ENCODE results near the gene ATF6.

ATF6 gene

DNA sequence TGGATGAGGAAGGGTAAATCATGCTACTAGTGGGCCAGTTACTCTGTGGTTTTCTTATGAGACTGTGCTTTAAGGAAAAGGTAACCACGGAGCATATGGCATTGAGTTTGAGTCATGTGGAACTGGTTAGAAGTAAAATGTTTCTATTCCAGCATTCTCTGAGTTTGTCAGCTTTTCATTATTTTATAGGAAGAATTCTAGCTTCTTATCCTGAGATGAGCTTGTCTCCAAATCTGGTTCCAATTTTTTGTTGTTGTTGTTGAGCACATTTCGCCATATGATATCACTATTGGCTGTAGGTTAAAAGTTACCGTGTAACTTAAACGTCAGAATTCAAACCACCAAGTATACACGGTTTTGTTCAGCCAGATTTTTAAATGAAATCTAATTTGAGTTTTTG lies 69.9 kb downstream of the ATF6 start:
- in situ Hi-C loops (cut with MboI; ENCODE audit: low sequenced_read_pairs), result no loop called here
- Histone ChIP-seq H3K4me3 (no peak overlapping the region), H3K9me3 (no peaks in the 10 kb centered on the region), H3K36me3 (replicated peaks) (no peaks in the 10 kb centered on the region; the same call in 1 of the 2 replicates), H3K4me1 (no peaks in the 10 kb centered on the region), H3K27me3 (ENCODE audit: low read depth) (no peaks in the 10 kb centered on the region)
- no peak for DNase-seq (ENCODE audit: low spot score in 2 of 2)

DNA sequence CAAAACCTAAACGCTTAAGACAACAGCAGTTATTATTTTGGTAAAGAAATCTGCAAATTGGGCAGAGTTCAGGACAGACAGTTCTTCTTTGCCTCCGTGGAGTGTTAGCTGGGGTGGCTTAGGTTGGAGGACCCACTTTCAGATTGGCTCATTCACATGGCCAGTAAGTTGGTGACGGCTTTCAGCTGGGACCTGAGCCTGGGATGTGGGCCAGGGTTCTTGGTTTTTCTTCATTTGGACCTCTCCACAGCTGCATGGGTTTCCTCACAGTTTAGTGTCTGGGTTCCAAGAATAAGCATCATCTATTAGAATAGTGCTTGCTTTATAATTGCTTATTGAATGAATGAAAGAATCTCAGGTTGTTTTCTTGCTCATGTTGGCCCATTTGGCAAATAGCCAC lies 72.2 kb downstream of the ATF6 start:
- no peak for DNase-seq (ENCODE audit: low spot score in 2 of 2)
- Histone ChIP-seq H3K36me3 (replicated peaks) (no peaks in the 10 kb centered on the region; the same call in 1 of the 2 replicates), H3K27me3 (ENCODE audit: low read depth) (no peaks in the 10 kb centered on the region), H3K4me3 (no peak overlapping the region), H3K9me3 (no peaks in the 10 kb centered on the region), H3K4me1 (no peaks in the 10 kb centered on the region)
- in situ Hi-C loops (cut with MboI; ENCODE audit: low sequenced_read_pairs), result no loop called here

DNA sequence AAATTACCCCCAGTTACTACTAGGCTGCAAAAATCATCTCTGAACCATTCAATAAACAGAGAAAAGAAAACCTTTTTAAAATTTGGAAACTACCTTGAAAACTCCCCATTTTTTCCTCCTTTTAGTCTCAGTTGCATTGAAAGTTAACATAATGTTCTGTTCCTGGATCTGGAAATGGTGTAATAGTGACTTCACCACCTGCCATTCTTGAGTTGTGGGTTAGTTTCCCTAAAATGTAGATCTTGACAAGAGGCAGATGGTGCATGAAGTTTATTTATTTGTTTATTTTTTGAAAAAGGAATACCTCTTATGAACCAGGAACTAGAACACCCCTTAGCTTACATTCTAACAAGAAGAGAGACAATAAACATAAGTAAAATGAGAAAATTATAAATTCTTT lies 72.8 kb downstream of the ATF6 start:
- H3K9me3 ChIP-seq, result no peaks in the 10 kb centered on the region
- H3K27me3 ChIP-seq (ENCODE audit: low read depth), result no peaks in the 10 kb centered on the region
- H3K4me3 ChIP-seq, result no peak overlapping the region
- H3K36me3 ChIP-seq (replicated peaks), result no peaks in the 10 kb centered on the region; the same call in 1 of the 2 replicates
- DNase-seq (ENCODE audit: low spot score in 2 of 2), result no peak
- no peaks in the 10 kb centered on the region for H3K4me1 ChIP-seq
- in situ Hi-C loops (cut with MboI; ENCODE audit: low sequenced_read_pairs), result no loop called here

- in situ Hi-C loops (cut with MboI; ENCODE audit: low sequenced_read_pairs), result no loop called here
- no peak for DNase-seq (ENCODE audit: low spot score in 2 of 2)
- no peaks in the 10 kb centered on the region for H3K9me3 ChIP-seq
- no peaks in the 10 kb centered on the region for H3K4me1 ChIP-seq
- H3K4me3 ChIP-seq, result no peak overlapping the region
- H3K27me3 ChIP-seq (ENCODE audit: low read depth), result no peaks in the 10 kb centered on the region
- H3K36me3 ChIP-seq (replicated peaks), result no peaks in the 10 kb centered on the region; the same call in 1 of the 2 replicates
These were observed 73.5 kb downstream of the ATF6 start for GRCh38 chr1:161839591-161839990.

GRCh38 chr1:161840363-161840762 lies 74.2 kb downstream of the ATF6 start:
- no peaks in the 10 kb centered on the region for H3K9me3 ChIP-seq
- no peaks in the 10 kb centered on the region; the same call in 1 of the 2 replicates for H3K36me3 ChIP-seq (replicated peaks)
- DNase-seq (ENCODE audit: low spot score in 2 of 2), result no peak
- H3K4me1 ChIP-seq, result peaks cover 5% of the 10 kb centered on the region
- in situ Hi-C loops (cut with MboI; ENCODE audit: low sequenced_read_pairs), result no loop called here
- no peak overlapping the region for H3K4me3 ChIP-seq
- H3K27me3 ChIP-seq (ENCODE audit: low read depth), result no peaks in the 10 kb centered on the region

DNA sequence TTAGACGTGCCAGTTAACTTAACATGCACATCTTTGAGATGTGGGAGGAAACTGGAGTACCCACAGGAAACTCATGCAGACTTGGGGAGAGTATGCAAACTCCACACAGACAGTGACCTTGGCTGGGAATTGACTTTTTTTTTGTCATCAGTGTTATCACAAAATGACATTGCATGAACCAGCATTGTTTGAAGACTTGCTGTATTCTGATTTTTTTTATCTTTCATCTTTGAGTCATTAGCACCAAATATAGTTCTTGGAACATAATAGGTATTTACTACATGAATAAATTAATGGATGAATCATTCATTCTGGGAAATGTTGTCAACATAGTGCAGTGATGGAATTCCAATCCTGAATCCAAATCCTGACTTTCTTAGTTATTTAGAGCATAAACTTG lies 77.0 kb downstream of the ATF6 start:
- Histone ChIP-seq H3K4me3 (no peak overlapping the region), H3K27me3 (ENCODE audit: low read depth) (no peaks in the 10 kb centered on the region), H3K4me1 (peaks cover 6% of the 10 kb centered on the region), H3K36me3 (replicated peaks) (no peaks in the 10 kb centered on the region; the same call in 1 of the 2 replicates), H3K9me3 (no peaks in the 10 kb centered on the region)
- no peak for DNase-seq (ENCODE audit: low spot score in 2 of 2)
- in situ Hi-C loops (cut with MboI; ENCODE audit: low sequenced_read_pairs), result no loop called here

DNA sequence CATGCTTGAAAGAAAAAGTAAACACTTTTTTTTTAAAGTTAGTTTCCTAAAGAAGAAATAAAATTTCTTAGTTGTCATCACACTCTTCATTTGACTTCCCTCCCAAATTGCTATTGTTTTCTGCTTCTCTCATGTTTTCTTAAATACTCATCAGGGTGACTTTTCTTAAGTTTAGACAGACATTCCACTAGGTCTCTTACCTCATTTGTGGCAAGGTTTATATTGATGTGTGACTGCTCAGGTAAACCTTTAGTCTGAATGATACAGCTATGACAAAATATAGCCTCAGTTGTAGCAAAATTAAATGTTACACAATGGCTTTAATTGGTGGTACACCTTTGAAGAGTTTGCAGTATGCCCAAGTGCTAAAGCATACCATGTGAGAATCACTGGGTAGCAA lies 78.6 kb downstream of the ATF6 start:
- no peak overlapping the region for H3K4me3 ChIP-seq
- no peaks in the 10 kb centered on the region for H3K27me3 ChIP-seq (ENCODE audit: low read depth)
- peaks cover 6% of the 10 kb centered on the region for H3K4me1 ChIP-seq
- H3K36me3 ChIP-seq (replicated peaks), result no peaks in the 10 kb centered on the region; the same call in 1 of the 2 replicates
- no peaks in the 10 kb centered on the region for H3K9me3 ChIP-seq
- no peak for DNase-seq (ENCODE audit: low spot score in 2 of 2)
- in situ Hi-C loops (cut with MboI; ENCODE audit: low sequenced_read_pairs), result no loop called here

GRCh38 chr1:161848676-161849075 lies 82.6 kb downstream of the ATF6 start:
- in situ Hi-C loops (cut with MboI; ENCODE audit: low sequenced_read_pairs), result no loop called here
- peaks cover 6% of the 10 kb centered on the region for H3K4me1 ChIP-seq
- H3K9me3 ChIP-seq, result no peaks in the 10 kb centered on the region
- no peaks in the 10 kb centered on the region for H3K27me3 ChIP-seq (ENCODE audit: low read depth)
- no peak overlapping the region for H3K4me3 ChIP-seq
- H3K36me3 ChIP-seq (replicated peaks), result peaks cover 5% of the 10 kb centered on the region
- DNase-seq (ENCODE audit: low spot score in 2 of 2), result no peak

DNA sequence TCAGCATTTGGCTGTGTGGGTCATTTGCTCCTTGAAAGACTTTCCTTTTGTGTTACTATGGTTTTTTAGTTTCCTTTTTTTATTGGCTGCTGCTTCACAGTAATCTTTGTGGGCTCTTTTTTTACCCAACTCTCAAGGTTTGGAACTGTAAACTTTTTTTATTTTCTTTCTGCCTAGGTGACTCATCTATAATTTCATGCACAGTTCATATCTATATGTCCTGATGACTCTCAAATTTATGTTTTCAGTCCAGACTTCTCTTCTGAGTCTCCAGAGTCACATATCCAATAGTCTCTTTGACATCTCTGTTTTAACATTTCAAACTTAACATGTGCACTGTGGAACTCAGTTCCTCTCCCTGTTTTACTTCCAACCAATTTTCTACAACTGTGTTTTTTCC lies 83.4 kb downstream of the ATF6 start:
- in situ Hi-C loops (cut with MboI; ENCODE audit: low sequenced_read_pairs), result no loop called here
- H3K4me3 ChIP-seq, result no peak overlapping the region
- H3K36me3 ChIP-seq (replicated peaks), result peaks cover 10% of the 10 kb centered on the region
- no peaks in the 10 kb centered on the region for H3K27me3 ChIP-seq (ENCODE audit: low read depth)
- H3K9me3 ChIP-seq, result no peaks in the 10 kb centered on the region
- peaks cover 6% of the 10 kb centered on the region for H3K4me1 ChIP-seq
- no peak for DNase-seq (ENCODE audit: low spot score in 2 of 2)

DNA sequence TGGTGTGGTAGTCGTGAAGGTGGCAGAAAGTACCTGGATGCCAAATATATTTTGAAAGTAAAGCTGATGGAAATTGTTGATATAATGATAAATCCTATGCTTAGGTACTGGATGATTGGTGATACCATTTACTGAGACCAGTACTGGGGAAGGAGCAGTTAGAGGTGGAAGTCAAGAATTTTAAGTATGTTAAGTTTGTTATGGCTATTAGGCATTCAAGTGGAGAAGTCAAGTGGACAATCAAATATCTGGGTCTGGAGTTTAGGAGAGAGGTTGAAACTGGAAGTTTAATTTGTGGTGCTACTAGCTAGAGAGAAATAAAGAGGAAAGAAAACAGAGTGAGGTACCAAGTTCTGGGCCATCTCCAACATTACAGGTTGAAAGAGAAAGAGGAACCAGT lies 89.1 kb downstream of the ATF6 start:
- Histone ChIP-seq H3K4me3 (no peak overlapping the region), H3K4me1 (no peaks in the 10 kb centered on the region), H3K36me3 (replicated peaks) (peaks cover 10% of the 10 kb centered on the region), H3K9me3 (no peaks in the 10 kb centered on the region), H3K27me3 (ENCODE audit: low read depth) (no peaks in the 10 kb centered on the region)
- in situ Hi-C loops (cut with MboI; ENCODE audit: low sequenced_read_pairs), result no loop called here
- DNase-seq (ENCODE audit: low spot score in 2 of 2), result no peak

DNA sequence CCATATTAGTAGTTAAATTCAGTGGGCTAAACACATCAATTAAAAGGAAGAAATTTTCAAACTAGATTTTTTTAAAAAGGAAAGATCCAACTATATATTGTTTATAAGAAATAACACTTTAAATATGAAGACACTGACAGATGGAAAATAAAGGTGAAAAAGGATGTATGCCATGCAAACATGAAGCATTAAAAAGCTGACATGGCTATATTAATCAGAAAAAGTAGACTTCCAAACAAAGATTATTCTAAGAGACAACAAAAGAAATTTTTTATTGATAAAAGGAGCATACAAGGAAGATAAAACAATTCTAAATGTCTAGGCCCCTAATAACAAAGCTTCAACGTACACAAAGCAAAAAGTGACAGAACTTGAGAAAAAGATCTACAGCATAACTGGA lies 92.2 kb downstream of the ATF6 start:
- in situ Hi-C loops (cut with MboI; ENCODE audit: low sequenced_read_pairs), result no loop called here
- Histone ChIP-seq H3K9me3 (no peaks in the 10 kb centered on the region), H3K27me3 (ENCODE audit: low read depth) (no peaks in the 10 kb centered on the region), H3K36me3 (replicated peaks) (peaks cover 9% of the 10 kb centered on the region), H3K4me1 (no peaks in the 10 kb centered on the region), H3K4me3 (no peak overlapping the region)
- no peak for DNase-seq (ENCODE audit: low spot score in 2 of 2)

DNA sequence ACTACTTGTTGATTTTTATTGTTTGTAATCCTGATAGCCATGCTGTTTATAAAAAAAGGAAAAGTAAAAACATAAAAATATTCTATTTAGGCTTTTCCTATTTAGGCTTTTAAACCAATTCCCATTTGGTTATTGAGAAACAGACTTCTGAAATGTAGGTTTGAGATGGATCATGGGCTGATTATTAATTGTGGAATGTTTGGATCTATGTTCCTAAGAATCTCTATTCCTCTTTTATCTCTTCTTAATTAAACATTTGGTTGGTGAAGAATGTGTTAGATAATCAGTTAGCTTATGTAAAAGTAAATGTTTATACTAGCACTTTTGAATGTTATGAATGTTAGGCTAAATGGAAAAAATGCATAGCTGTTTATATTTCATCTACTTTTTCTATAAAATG lies 97.4 kb downstream of the ATF6 start:
- Histone ChIP-seq H3K4me3 (no peak overlapping the region), H3K27me3 (ENCODE audit: low read depth) (no peaks in the 10 kb centered on the region), H3K4me1 (no peaks in the 10 kb centered on the region), H3K9me3 (no peaks in the 10 kb centered on the region), H3K36me3 (replicated peaks) (no peaks in the 10 kb centered on the region; the same call in none of the 2 replicates)
- in situ Hi-C loops (cut with MboI; ENCODE audit: low sequenced_read_pairs), result no loop called here
- DNase-seq (ENCODE audit: low spot score in 2 of 2), result no peak

DNA sequence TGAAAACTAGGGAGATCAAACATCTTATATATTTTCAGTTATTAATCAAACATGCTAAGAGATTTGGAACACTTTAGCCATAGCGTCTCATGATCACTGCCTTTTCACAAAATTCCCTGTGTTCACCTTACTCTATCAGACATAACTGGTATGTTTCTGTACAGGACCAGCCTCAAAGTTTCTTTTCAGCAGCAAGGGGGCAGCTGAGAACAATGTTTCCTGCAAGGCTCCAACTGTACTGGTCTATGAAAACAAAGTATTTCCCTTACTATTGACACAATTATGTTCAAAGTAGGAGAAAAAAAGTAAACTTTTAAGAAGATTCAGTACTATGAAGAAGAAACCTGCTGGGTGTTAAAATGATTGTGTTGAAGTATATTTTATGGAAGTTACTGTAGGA lies 98.5 kb downstream of the ATF6 start:
- H3K4me1 ChIP-seq, result peaks cover under 1% of the 10 kb centered on the region; the same call in 1 of the 2 replicates
- no peaks in the 10 kb centered on the region for H3K9me3 ChIP-seq
- no peak for DNase-seq (ENCODE audit: low spot score in 2 of 2)
- in situ Hi-C loops (cut with MboI; ENCODE audit: low sequenced_read_pairs), result no loop called here
- H3K4me3 ChIP-seq, result no peak overlapping the region
- H3K36me3 ChIP-seq (replicated peaks), result no peaks in the 10 kb centered on the region; the same call in none of the 2 replicates
- H3K27me3 ChIP-seq (ENCODE audit: low read depth), result no peaks in the 10 kb centered on the region

DNA sequence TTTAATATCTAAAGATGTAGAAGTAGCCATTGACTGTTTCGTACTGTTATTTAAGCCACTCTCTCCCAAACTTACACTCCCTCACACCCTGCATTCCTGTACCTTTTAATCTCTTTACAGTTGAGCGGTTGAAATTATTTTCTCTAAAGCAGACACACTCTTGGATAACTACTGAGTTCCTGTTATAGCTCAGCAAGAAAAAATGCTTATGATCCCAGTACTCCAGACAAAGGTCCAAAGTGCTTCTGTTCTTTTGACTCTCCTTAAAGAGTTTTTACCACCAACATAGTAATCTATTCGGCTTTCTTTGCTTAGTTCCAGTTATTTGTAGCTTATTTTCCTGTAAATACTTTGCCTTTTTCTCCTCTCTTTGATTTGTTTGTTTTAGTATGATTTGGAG lies 100.1 kb downstream of the ATF6 start:
- no peak for DNase-seq (ENCODE audit: low spot score in 2 of 2)
- Histone ChIP-seq H3K9me3 (no peaks in the 10 kb centered on the region), H3K4me3 (no peak overlapping the region), H3K36me3 (replicated peaks) (no peaks in the 10 kb centered on the region; the same call in none of the 2 replicates), H3K27me3 (ENCODE audit: low read depth) (no peaks in the 10 kb centered on the region), H3K4me1 (peaks cover 17% of the 10 kb centered on the region)
- in situ Hi-C loops (cut with MboI; ENCODE audit: low sequenced_read_pairs), result no loop called here

- H3K27me3 ChIP-seq (ENCODE audit: low read depth), result no peaks in the 10 kb centered on the region
- no peaks in the 10 kb centered on the region for H3K36me3 ChIP-seq (replicated peaks)
- no peak overlapping the region for H3K4me3 ChIP-seq
- DNase-seq (ENCODE audit: low spot score in 2 of 2), result no peak
- no peaks in the 10 kb centered on the region for H3K9me3 ChIP-seq
- in situ Hi-C loops (cut with MboI; ENCODE audit: low sequenced_read_pairs), result no loop called here
- H3K4me1 ChIP-seq, result peaks cover 20% of the 10 kb centered on the region
These were observed 102.7 kb downstream of the ATF6 start for GRCh38 chr1:161868832-161869231.
